Omental fat pad (tissue), 4 donors: Measurements from ENCODE around the gene CIC. TPM values are rescaled to one million over a fixed set of nuclear protein-coding genes. Genes with fewer than 3 reads are reported as not detected.

ENCODE experiments used
- ATAC-seq: fragments of 150-250 bp; one replicate; pipeline ENCODE4 v1.9.1; 2016; ENCODE audit warnings: mild to moderate bottlenecking, moderate library complexity; ENCODE audit not compliant: low FRiP score
- DNase-seq: peaks from one replicate; pipeline ENCODE4 v3.0.0-alpha.2; 2019; ENCODE audit warnings: low spot score
- total RNA-seq, 4 donors: library from RNA; depleted of rRNA; stranded (reverse); fragments of >200 nt; gene quantifications; one replicate each; pipeline ENCODE4 v1.1.0, GENCODE V29; 2016
- TF ChIP-seq, protein P1 (sequence below), 3 donors: fragments of 450-650 bp; IDR thresholded peaks; one replicate each; pipeline ENCODE4 v1.5.1; 2016 to 2017; ENCODE audit warnings: antibody characterized with exemption in 3 of 3, mild to moderate bottlenecking in 3 of 3, moderate library complexity in 2 of 3

Gene CIC
- total RNA-seq, 4 donors from 2014 or later: 15.7 to 26.3 (median 21.0) TPM

DNA sequence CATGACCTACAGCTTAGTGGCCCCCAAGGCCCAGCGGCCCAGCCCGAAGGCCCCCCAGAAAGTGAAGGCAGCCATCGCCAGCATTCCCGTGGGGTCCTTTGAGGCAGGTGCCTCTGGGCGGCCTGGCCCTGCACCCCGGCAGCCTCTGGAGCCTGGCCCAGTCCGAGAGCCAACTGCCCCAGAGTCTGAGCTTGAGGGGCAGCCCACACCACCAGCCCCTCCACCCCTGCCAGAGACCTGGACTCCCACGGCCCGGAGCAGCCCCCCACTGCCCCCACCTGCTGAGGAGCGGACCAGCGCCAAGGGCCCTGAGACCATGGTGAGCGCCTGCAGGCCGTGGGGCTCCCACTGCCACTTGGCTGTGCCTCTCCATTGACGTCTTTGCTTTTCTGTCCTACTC, 23.9 kb downstream of the CIC start:
- ATAC-seq: no peak

GRCh38 chr19:42293540-42293939, 24.5 kb downstream of the CIC start:
- DNase-seq (no peak), ATAC-seq (no peak)
- TF ChIP-seq, protein P1, sequence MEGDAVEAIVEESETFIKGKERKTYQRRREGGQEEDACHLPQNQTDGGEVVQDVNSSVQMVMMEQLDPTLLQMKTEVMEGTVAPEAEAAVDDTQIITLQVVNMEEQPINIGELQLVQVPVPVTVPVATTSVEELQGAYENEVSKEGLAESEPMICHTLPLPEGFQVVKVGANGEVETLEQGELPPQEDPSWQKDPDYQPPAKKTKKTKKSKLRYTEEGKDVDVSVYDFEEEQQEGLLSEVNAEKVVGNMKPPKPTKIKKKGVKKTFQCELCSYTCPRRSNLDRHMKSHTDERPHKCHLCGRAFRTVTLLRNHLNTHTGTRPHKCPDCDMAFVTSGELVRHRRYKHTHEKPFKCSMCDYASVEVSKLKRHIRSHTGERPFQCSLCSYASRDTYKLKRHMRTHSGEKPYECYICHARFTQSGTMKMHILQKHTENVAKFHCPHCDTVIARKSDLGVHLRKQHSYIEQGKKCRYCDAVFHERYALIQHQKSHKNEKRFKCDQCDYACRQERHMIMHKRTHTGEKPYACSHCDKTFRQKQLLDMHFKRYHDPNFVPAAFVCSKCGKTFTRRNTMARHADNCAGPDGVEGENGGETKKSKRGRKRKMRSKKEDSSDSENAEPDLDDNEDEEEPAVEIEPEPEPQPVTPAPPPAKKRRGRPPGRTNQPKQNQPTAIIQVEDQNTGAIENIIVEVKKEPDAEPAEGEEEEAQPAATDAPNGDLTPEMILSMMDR (IDR thresholded peaks at IDR 0.05): no peak

More for the DNA sequence above, 23.9 kb downstream of the CIC start:
- TF ChIP-seq, protein P1 (IDR thresholded peaks at IDR 0.05): no peak
- DNase-seq: no peak

DNA sequence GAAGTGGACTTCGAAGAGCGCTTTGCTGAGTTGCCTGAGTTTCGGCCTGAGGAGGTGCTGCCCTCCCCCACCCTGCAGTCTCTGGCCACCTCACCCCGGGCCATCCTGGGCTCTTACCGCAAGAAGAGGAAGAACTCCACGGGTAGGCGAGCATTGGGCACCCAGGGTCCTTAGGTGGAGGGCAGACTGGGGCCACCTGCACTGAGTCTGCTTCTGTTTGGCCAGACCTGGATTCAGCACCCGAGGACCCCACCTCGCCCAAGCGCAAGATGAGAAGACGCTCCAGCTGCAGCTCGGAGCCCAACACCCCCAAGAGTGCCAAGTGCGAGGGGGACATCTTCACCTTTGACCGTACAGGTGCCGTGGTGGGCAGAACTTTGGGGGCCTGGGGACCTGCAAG, 24.9 kb downstream of the CIC start:
- DNase-seq (no peak), ATAC-seq (no peak)
- TF ChIP-seq, protein P1 (IDR thresholded peaks at IDR 0.05): no peak

GRCh38 chr19:42294471-42295137, 25.6 kb downstream of the CIC start:
- DNase-seq: no peak

DNA sequence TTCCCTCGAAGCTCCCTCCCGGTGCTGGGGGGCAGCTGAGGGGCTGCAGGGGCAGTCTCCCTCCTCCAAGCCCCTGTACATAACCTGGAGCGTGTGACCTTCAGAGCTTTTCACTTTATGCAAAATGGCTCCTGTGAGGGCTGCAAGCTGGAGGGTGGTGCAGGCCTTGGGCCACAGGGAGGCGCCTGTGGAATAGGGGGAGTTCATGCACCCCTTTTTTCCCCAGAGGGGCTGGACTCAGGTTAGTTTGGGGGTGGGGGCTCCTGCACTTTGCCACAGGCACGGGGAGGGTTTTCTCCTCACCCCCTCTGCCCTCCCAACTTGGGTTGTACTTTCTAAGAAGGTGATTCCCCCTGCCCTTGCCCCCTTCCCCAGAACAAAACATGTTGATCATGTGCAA, 26.3 kb downstream of the CIC start:
- ATAC-seq (no peak), DNase-seq (no peak)
- TF ChIP-seq, protein P1 (IDR thresholded peaks at IDR 0.05): no peak

More at GRCh38 chr19:42294471-42295137, 25.6 kb downstream of the CIC start:
- ATAC-seq: no peak
- TF ChIP-seq, protein P1 (IDR thresholded peaks at IDR 0.05): no peak

- ATAC-seq (peak; percentile 69), DNase-seq (peak; percentile 99)
- TF ChIP-seq, protein P1 (IDR thresholded peaks at IDR 0.05): peak in 2 of 3 donors; percentile 29 to 87
Measured at GRCh38 chr19:42295831-42296525, 26.9 kb downstream of the CIC start.

DNA sequence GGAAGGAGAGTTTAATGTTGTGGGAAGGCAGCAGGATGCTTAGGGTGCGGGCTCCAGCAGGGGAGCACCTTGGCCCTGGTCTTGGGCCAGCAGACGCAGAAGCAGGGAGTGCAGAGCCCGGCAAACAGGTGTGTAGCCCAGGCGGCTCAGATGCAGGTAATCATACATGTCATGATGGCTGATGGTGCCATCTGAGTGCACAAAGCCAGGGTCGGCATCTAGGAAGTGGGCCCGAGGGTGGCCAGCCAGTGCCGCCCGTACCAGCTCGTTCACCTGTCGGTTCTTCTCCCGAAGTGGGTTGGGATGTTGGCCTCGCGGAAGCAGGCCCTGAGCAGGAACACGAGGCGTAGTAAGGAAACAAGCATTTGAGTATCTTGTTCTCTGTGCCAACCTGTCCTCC, 28.0 kb downstream of the CIC start:
- DNase-seq: no peak
- TF ChIP-seq, protein P1 (IDR thresholded peaks at IDR 0.05): no peak
- no peak for ATAC-seq
